Adrenal gland (tissue), 12 donors: Measurements from ENCODE around the gene SHMT2. TPM values are rescaled to one million over a fixed set of nuclear protein-coding genes. Genes with fewer than 3 reads are reported as not detected.

Experiments
- DNase-seq, 7 donors: peaks; one replicate each; pipeline ENCODE4 v3.0.0-alpha.2; 2019 to 2020
- H3K27ac ChIP-seq, 5 donors: fragments of 200-600 bp; sonication (generic) in 4 of 5; 1 replicate in 3 of 5; 2 replicates in 2 of 5; pipeline versions ENCODE4 v1.5.1 to v1.8.0; 2016 to 2020; ENCODE audit warnings: mild to moderate bottlenecking in 1 of 5
- H3K27me3 ChIP-seq: fragments of 200-600 bp; 2 replicates; pipeline ENCODE4 v1.8.0; 2021
- H3K36me3 ChIP-seq, 2 donors: fragments of 200-600 bp; replicated peaks in 1 of 2; 1 replicate in 1 of 2; 2 replicates in 1 of 2; pipeline versions ENCODE4 v1.5.1 to v1.8.0; 2018 to 2022
- H3K4me1 ChIP-seq, 2 donors: fragments of 200-600 bp; replicated peaks in 1 of 2; 1 replicate in 1 of 2; 2 replicates in 1 of 2; pipeline versions ENCODE4 v1.5.1 to v1.8.0; 2018 to 2021
- H3K4me3 ChIP-seq, 4 donors: fragments of 200-600 bp; sonication (generic) in 3 of 4; one replicate each; pipeline ENCODE4 v1.5.1; 2016 to 2018
- H3K9me3 ChIP-seq, 3 donors: fragments of 200-600 bp; sonication (generic) in 1 of 3; replicated peaks in 1 of 3; 1 replicate in 2 of 3; 2 replicates in 1 of 3; pipeline versions ENCODE4 v1.5.1 to v1.8.0; 2016 to 2021
- CTCF ChIP-seq, 6 experiments: fragments of 450-650 bp in 4 of 6; fragments of 200-600 bp in 2 of 6; sonication (generic) in 1 of 6; IDR thresholded peaks; 1 replicate in 5 of 6; 2 replicates in 1 of 6; pipeline versions ENCODE4 v1.5.1 to v1.8.0; 2016 to 2021; ENCODE audit warnings: antibody characterized with exemption in 6 of 6, mild to moderate bottlenecking in 2 of 6, moderate library complexity in 1 of 6
- POLR2A ChIP-seq, 2 donors: fragments of 450-650 bp; IDR thresholded peaks; one replicate each; pipeline ENCODE4 v1.6.1; 2017; ENCODE audit warnings: antibody characterized with exemption in 2 of 2, mild to moderate bottlenecking in 2 of 2, moderate library complexity in 1 of 2
- WGBS, 4 donors: extraction: QIAGEN DNeasy Blood & Tissue Kit in 2 of 4; methylation state at CpG; one replicate each; pipeline versions ENCODE4 v1.1.5 to v1.1.7; 2013 to 2017; 5-methylcytosine and 5-hydroxymethylcytosine counted together
- intact Hi-C, 2 donors: fragments of 100-400 bp; cut with DNase I; formaldehyde crosslinking; loops; one replicate each; pipeline versions ENCODE4 v1.14.1 to v1.15.0; 2022 to 2023
- polyA plus RNA-seq, 3 donors: library from polyadenylated mRNA; stranded (reverse); fragments of 200-250 nt in 2 of 3; fragments of 350-450 nt in 1 of 3; fragmentation: Illumina TruSeq in 1 of 3; extraction: RNeasy Lipid Tissue Mini Kit (QIAGEN cat#74804) in 1 of 3; gene quantifications; one replicate each; pipeline ENCODE4 v1.2.3, GENCODE V29; 2013 to 2014
- total RNA-seq, 9 donors: library from RNA; depleted of rRNA in 4 of 9; stranded (reverse); fragments of >200 nt in 4 of 9; fragments of 120-200 nt in 1 of 9; fragmentation: NEBNext Ultra II Directional in 1 of 9; extraction: Animal tissue kit (Norgen Biotek cat#: 25700) in 1 of 9; gene quantifications; one replicate each; pipeline versions ENCODE4 v1.1.0 to v1.2.4, GENCODE V29; 2013 to 2023
- donor health status: healthy with polysubstance abuse.
- donor health status: Bipolar disorder and iron deficiency.
- donor health status: DM: yes; HTN: yes; CAD: no.
- donor health status: DM: no; HTN: no; CAD: no.
- donor health status: DM: no; HTN: no; CAD: no.
- donor health status: DM: yes; HTN: yes; CAD: no.

SHMT2 gene
- total and polyA plus RNA-seq, 12 donors = 25.2 to 94.7 (median 65.0) TPM

- no peaks in the 10 kb centered on the region for H3K4me1 ChIP-seq
- H3K27ac ChIP-seq = no peak overlapping the region
- H3K27me3 ChIP-seq = no peaks in the 10 kb centered on the region
- intact Hi-C loops = no loop called here
- H3K4me3 ChIP-seq = no peak overlapping the region
- peaks cover 0 to 99% of the 10 kb centered on the region in 2 donors for H3K36me3 ChIP-seq
- no peak for DNase-seq
- WGBS, 4 donors = 73 to 88% (median 84%) methylated on average over 8 of the region's 8 CpGs
- TF ChIP-seq POLR2A (IDR thresholded peaks at IDR 0.05) (no peak), CTCF (IDR thresholded peaks at IDR 0.05) (no peak)
- H3K9me3 ChIP-seq = no peaks in the 10 kb centered on the region
Measured at GRCh38 chr12:57201219-57201618, 28.3 kb upstream of the SHMT2 start.

- no peak for TF ChIP-seq CTCF (IDR thresholded peaks at IDR 0.05)
- TF ChIP-seq POLR2A (IDR thresholded peaks at IDR 0.05) = no peak
- WGBS, 4 donors = 88 to 100% (median 93%) methylated on average over 1 to 16 of the region's 16 CpGs
- peaks cover 0 to 99% of the 10 kb centered on the region in 2 donors for H3K36me3 ChIP-seq
- H3K27me3 ChIP-seq = no peaks in the 10 kb centered on the region
- H3K9me3 ChIP-seq = no peaks in the 10 kb centered on the region
- H3K4me3 ChIP-seq = no peak overlapping the region
- intact Hi-C loops = no loop called here
- H3K4me1 ChIP-seq = no peaks in the 10 kb centered on the region
- no peak for DNase-seq
- H3K27ac ChIP-seq = no peak overlapping the region
Measured at GRCh38 chr12:57201631-57202030, 27.9 kb upstream of the SHMT2 start.

- 92 to 94% (median 94%) methylated on average over 16 to 19 of the region's 19 CpGs for WGBS, 4 donors
- no peak for DNase-seq
- Histone ChIP-seq H3K4me3 (no peak overlapping the region), H3K9me3 (no peaks in the 10 kb centered on the region), H3K27ac (no peak overlapping the region), H3K27me3 (no peaks in the 10 kb centered on the region), H3K4me1 (no peaks in the 10 kb centered on the region), H3K36me3 (peaks cover 0 to 96% of the 10 kb centered on the region in 2 donors)
- no peak for TF ChIP-seq POLR2A (IDR thresholded peaks at IDR 0.05)
- no peak for TF ChIP-seq CTCF (IDR thresholded peaks at IDR 0.05)
- intact Hi-C loops = no loop called here
Measured at GRCh38 chr12:57202321-57202720, 27.2 kb upstream of the SHMT2 start.

GRCh38 chr12:57203201-57203600 lies 26.3 kb upstream of the SHMT2 start:
- no peaks in the 10 kb centered on the region for H3K27me3 ChIP-seq
- no peaks in the 10 kb centered on the region for H3K9me3 ChIP-seq
- H3K4me1 ChIP-seq = no peaks in the 10 kb centered on the region
- DNase-seq = no peak
- no peak overlapping the region for H3K27ac ChIP-seq
- WGBS, 4 donors = 94 to 98% (median 95%) methylated on average over 27 to 28 of the region's 28 CpGs
- intact Hi-C loops = no loop called here
- no peak for TF ChIP-seq CTCF (IDR thresholded peaks at IDR 0.05)
- TF ChIP-seq POLR2A (IDR thresholded peaks at IDR 0.05) = no peak
- H3K36me3 ChIP-seq = peaks cover 0 to 96% of the 10 kb centered on the region in 2 donors
- no peak overlapping the region for H3K4me3 ChIP-seq
